Breast epithelium (tissue), 3 donors: ENCODE data around the gene ARHGEF4.

Experiments used
- POLR2A ChIP-seq: fragments of 450-650 bp; IDR thresholded peaks from one replicate; pipeline ENCODE4 v1.6.1; 2016; ENCODE audit warnings: antibody characterized with exemption, mild to moderate bottlenecking, moderate library complexity
- TF ChIP-seq, protein P1 (sequence below), 3 donors: fragments of 450-650 bp; IDR thresholded peaks; one replicate each; pipeline ENCODE4 v1.5.1; 2016 to 2017; ENCODE audit warnings: antibody characterized with exemption in 3 of 3, mild to moderate bottlenecking in 3 of 3, moderate library complexity in 3 of 3

DNA sequence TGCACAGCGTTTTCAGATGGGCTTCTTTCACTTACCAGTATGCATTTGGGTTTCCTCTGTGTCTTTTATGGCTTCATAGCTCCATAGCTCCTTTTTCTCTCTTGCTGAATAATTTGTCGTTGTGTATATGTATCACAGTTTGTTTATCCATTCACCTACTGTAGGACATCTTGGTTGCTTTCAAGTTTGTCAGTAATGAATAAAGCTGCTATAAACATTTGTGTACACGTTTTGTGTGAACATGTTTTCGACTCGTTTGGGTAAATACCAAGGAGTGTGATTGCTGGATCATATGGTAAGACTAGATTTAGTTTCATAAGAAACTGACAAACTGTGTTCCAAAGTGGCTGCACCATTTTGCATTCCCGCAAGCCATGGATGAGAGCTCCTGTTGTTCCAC is 161.8 kb downstream of the ARHGEF4 start:
- TF ChIP-seq POLR2A: no peak
- TF ChIP-seq, protein P1, sequence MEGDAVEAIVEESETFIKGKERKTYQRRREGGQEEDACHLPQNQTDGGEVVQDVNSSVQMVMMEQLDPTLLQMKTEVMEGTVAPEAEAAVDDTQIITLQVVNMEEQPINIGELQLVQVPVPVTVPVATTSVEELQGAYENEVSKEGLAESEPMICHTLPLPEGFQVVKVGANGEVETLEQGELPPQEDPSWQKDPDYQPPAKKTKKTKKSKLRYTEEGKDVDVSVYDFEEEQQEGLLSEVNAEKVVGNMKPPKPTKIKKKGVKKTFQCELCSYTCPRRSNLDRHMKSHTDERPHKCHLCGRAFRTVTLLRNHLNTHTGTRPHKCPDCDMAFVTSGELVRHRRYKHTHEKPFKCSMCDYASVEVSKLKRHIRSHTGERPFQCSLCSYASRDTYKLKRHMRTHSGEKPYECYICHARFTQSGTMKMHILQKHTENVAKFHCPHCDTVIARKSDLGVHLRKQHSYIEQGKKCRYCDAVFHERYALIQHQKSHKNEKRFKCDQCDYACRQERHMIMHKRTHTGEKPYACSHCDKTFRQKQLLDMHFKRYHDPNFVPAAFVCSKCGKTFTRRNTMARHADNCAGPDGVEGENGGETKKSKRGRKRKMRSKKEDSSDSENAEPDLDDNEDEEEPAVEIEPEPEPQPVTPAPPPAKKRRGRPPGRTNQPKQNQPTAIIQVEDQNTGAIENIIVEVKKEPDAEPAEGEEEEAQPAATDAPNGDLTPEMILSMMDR (IDR thresholded peaks at IDR 0.05): no peak
